PC-3 (cell line): ENCODE data around the gene REC114. TPM values are rescaled to one million over a fixed set of nuclear protein-coding genes. Genes with fewer than 3 reads are reported as not detected.

Source experiments
- ATAC-seq: fragments of 200-7000 bp; cut with Tn5 transposase; 2 replicates; pipeline ENCODE4 v1.9.1; 2020; ENCODE audit warnings: mild to moderate bottlenecking, moderate library complexity
- BruUV-seq: library from RNA; stranded (reverse); fragments of 400-500 nt; replicated peaks from 2 replicates; lab custom pipeline; 2021; lab: Mats Ljungman, UMichigan
- CTCF ChIA-PET: fragments of 300-600 bp; sonication (Branson Sonifier 250); formaldehyde crosslinking; loops from one replicate; lab custom pipeline; 2022; ENCODE audit warnings: antibody characterized with exemption; lab: Charles Lee
- POLR2A ChIA-PET: fragments of 300-600 bp; sonication (Branson Sonifier 250); formaldehyde crosslinking; loops from one replicate; lab custom pipeline; 2022; ENCODE audit warnings: antibody characterized with exemption; ENCODE audit not compliant: unreplicated experiment; lab: Charles Lee
- DNase-seq: peaks from one replicate; pipeline ENCODE4 v3.0.0-alpha.2; 2015
- H2AFZ ChIP-seq: fragments of 300-600 bp; sonication (generic); 2 replicates; pipeline ENCODE4 v1.6.0; 2016; ENCODE audit warnings: antibody characterized with exemption, low read length
- H3F3A ChIP-seq: fragments of 300-600 bp; sonication (generic); one replicate; pipeline ENCODE4 v1.6.0; 2017; ENCODE audit warnings: antibody characterized with exemption, low read length, control low read depth, mild to moderate bottlenecking; ENCODE audit not compliant: unreplicated experiment
- H3K27ac ChIP-seq: fragments of 300-600 bp; sonication (generic); 2 replicates; pipeline ENCODE4 v1.5.1; 2016; ENCODE audit warnings: mild to moderate bottlenecking, low read length
- H3K27me3 ChIP-seq: fragments of 300-600 bp; sonication (generic); 2 replicates; pipeline ENCODE4 v1.6.1; 2016; ENCODE audit warnings: low read length, mixed read lengths
- H3K36me3 ChIP-seq: fragments of 300-600 bp; sonication (generic); 2 replicates; pipeline ENCODE4 v1.6.1; 2016; ENCODE audit warnings: low read depth, mixed run types, low read length, mixed read lengths
- H3K4me1 ChIP-seq: fragments of 300-600 bp; sonication (generic); 2 replicates; pipeline ENCODE4 v1.5.1; 2016; ENCODE audit warnings: low read length; ENCODE audit not compliant: insufficient read depth
- H3K4me2 ChIP-seq: fragments of 300-600 bp; sonication (generic); 2 replicates; pipeline ENCODE4 v1.6.0; 2016; ENCODE audit warnings: low read length
- H3K4me3 ChIP-seq: fragments of 300-600 bp; sonication (generic); 2 replicates; pipeline ENCODE4 v1.5.1; 2016; ENCODE audit warnings: mild to moderate bottlenecking, low read length, mixed read lengths
- H3K79me2 ChIP-seq: fragments of 300-600 bp; sonication (generic); 2 replicates; pipeline ENCODE4 v1.6.1; 2017; ENCODE audit warnings: low read length, mixed read lengths
- H3K9ac ChIP-seq: fragments of 300-600 bp; sonication (generic); 2 replicates; pipeline ENCODE4 v1.6.0; 2016; ENCODE audit warnings: mild to moderate bottlenecking, low read length
- H3K9me2 ChIP-seq: fragments of 300-600 bp; sonication (generic); replicated peaks from 2 replicates; pipeline ENCODE4 v1.6.1; 2016; ENCODE audit warnings: mixed run types, low read length, mixed read lengths
- H3K9me3 ChIP-seq: fragments of 300-600 bp; sonication (generic); 2 replicates; pipeline ENCODE4 v1.6.1; 2016; ENCODE audit warnings: low read length, mixed read lengths
- H4K20me1 ChIP-seq: fragments of 300-600 bp; sonication (generic); 2 replicates; pipeline ENCODE4 v1.6.1; 2016; ENCODE audit warnings: low read length, mixed read lengths
- CTCF ChIP-seq: fragments of 300-600 bp; sonication (generic); conservative IDR thresholded peaks from 2 replicates; pipeline ENCODE4 v1.5.1; 2017; ENCODE audit warnings: antibody characterized with exemption, low read depth, mild to moderate bottlenecking, low read length
- EZH2 ChIP-seq: fragments of 300-600 bp; sonication (generic); IDR thresholded peaks from one replicate; pipeline ENCODE4 v1.6.1; 2017; ENCODE audit warnings: antibody characterized with exemption, mild to moderate bottlenecking, low read length; ENCODE audit not compliant: unreplicated experiment
- EZH2phosphoT487 ChIP-seq: fragments of 300-600 bp; sonication (generic); IDR thresholded peaks from 2 replicates; pipeline ENCODE4 v1.6.1; 2018; ENCODE audit warnings: mild to moderate bottlenecking, antibody characterized with exemption, low read length, borderline replicate concordance
- intact Hi-C: fragments of 100-400 bp; cut with micrococcal nuclease; formaldehyde crosslinking; loops from 2 replicates; pipeline ENCODE4 v1.9.0; 2023
- total RNA-seq: library from RNA; depleted of rRNA; stranded (reverse); fragments of >200 nt; gene quantifications from 2 replicates; pipeline ENCODE4 v1.2.3, GENCODE V29; 2014

REC114 gene
- total RNA-seq, 1 experiment from 2014 or later = not detected

- Histone ChIP-seq H3K27me3 (no peaks in the 10 kb centered on the region), H3K4me3 (no peak overlapping the region), H3K9me3 (no peaks in the 10 kb centered on the region), H2AFZ (no peak overlapping the region), H4K20me1 (peaks cover 43% of the 10 kb centered on the region), H3K4me2 (no peak overlapping the region), H3F3A (no peaks in the 10 kb centered on the region), H3K36me3 (peaks cover 18% of the 10 kb centered on the region), H3K79me2 (peaks cover 76% of the 10 kb centered on the region), H3K9ac (no peak overlapping the region), H3K27ac (no peak overlapping the region), H3K9me2 (no peaks in the 10 kb centered on the region), H3K4me1 (peaks cover 7% of the 10 kb centered on the region; the same call in 1 of the 2 replicates)
- no TSS peak for BruUV-seq
- POLR2A ChIA-PET = no interaction called here
- CTCF ChIA-PET = no interaction called here
- intact Hi-C loops = no loop called here
- DNase-seq (no peak), ATAC-seq (no peak)
- TF ChIP-seq EZH2 (no peak), CTCF (no peak), EZH2phosphoT487 (no peak)
Measured at GRCh38 chr15:73594109-73594508, 151.1 kb downstream of the REC114 start.

DNA sequence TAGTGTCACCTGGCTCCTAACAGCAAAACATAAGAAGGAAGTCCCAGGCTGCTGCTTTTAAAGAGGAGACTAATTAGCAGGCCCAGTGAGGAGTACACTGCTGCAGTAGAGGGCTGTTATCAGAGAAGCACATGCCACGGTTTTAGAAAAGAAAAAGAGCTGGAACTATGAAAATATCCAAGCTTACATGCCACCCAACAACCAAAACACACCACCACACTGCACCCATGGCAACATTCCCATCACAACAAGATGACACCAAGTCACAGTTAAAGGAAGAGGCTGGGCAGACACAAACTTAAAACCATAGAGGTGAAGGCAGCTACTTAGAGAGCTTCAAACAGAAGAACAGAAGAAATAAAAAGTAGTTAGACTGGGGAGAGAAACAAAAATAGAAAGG, 153.2 kb downstream of the REC114 start:
- no peak overlapping the region for H3K9ac ChIP-seq
- no peak for DNase-seq
- no peak overlapping the region for H3K4me3 ChIP-seq
- H3K27ac ChIP-seq = no peak overlapping the region
- no peak for TF ChIP-seq EZH2phosphoT487
- no peak for TF ChIP-seq EZH2
- ChIA-PET POLR2A (no interaction called here), CTCF (interaction anchor here (1.7 kb wide), 1 partner anchor 40 kb away, joined by 4 read pairs; no protein-coding TSS in a partner anchor)
- H3K9me2 ChIP-seq = no peaks in the 10 kb centered on the region
- no peak overlapping the region for H3K4me2 ChIP-seq
- H3K27me3 ChIP-seq = no peaks in the 10 kb centered on the region
- intact Hi-C loops = no loop called here
- peaks cover 10% of the 10 kb centered on the region for H3K36me3 ChIP-seq
- no peak overlapping the region for H2AFZ ChIP-seq
- no peaks in the 10 kb centered on the region for H3K9me3 ChIP-seq
- peaks cover 23% of the 10 kb centered on the region for H3K4me1 ChIP-seq
- H3F3A ChIP-seq = no peaks in the 10 kb centered on the region
- BruUV-seq = no TSS peak
- H3K79me2 ChIP-seq = peaks cover 96% of the 10 kb centered on the region
- ATAC-seq = no peak
- H4K20me1 ChIP-seq = peaks cover 49% of the 10 kb centered on the region

DNA sequence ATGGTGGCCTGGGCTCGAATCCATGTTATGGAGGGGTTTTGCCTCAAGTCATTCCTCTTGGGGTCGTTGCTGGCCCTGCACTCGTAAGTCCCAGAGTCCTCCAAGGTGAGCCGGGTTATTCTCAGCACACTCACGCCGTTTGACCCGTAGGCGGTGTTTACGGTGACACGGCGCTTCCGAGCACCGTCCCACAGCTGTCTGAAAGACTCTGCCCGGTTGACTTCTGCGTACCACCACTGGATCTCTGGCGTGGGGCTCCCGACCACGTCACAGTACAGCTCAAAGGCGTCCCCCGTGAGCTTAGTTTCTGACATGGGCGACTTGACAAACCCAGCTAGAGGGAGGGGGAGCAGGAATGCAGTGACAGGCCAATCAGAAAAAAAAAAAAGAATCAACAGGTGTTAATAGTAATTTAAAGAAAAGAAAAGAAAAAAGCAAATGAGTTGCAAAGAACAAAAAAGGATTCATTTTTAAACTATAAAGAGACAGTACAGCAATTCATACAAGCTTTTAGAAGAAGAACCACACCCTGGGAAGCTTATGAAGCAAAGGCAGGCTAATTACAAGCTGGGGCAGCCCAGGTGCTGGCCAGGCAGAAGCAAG, 154.2 kb downstream of the REC114 start:
- CTCF ChIA-PET = interaction anchor here (1.7 kb wide), 1 partner anchor 39 kb away, joined by 4 read pairs; no protein-coding TSS in a partner anchor
- H2AFZ ChIP-seq = no peak overlapping the region
- no TSS peak for BruUV-seq

More for the DNA sequence above, 154.2 kb downstream of the REC114 start:
- Histone ChIP-seq H3K27me3 (no peaks in the 10 kb centered on the region), H3K36me3 (peaks cover 3% of the 10 kb centered on the region; the same call in 1 of the 2 replicates), H3K9me2 (no peaks in the 10 kb centered on the region), H4K20me1 (peaks cover 41% of the 10 kb centered on the region), H3K4me3 (no peak overlapping the region), H3K9me3 (no peaks in the 10 kb centered on the region), H3F3A (no peaks in the 10 kb centered on the region), H3K9ac (no peak overlapping the region), H3K4me2 (no peak overlapping the region), H3K27ac (no peak overlapping the region), H3K79me2 (peaks cover 100% of the 10 kb centered on the region), H3K4me1 (peaks cover 33% of the 10 kb centered on the region)
- POLR2A ChIA-PET = no interaction called here
- intact Hi-C loops = no loop called here
- TF ChIP-seq CTCF = no peak
- no peak for TF ChIP-seq EZH2phosphoT487
- TF ChIP-seq EZH2 = no peak
- ATAC-seq = no peak
- no peak for DNase-seq
